Spinal cord (tissue), 10 donors: Measurements from ENCODE around the gene P2RY12. TPM values are rescaled to one million over a fixed set of nuclear protein-coding genes. Genes with fewer than 3 reads are reported as not detected.
"Not testable (repeated sequence)": the region's sequence is repeated elsewhere in the genome, so short reads cannot be mapped to it uniquely, and the experiment has no call there.

Experiments used
- DNase-seq, 6 donors: peaks; one replicate each; pipeline versions ENCODE4 v3.0.0 to v3.0.0-alpha.2; 2013 to 2015; ENCODE audit warnings: low spot score in 6 of 6, low read depth in 4 of 6
- H3K27ac ChIP-seq: one replicate; pipeline ENCODE4 v1.5.1; 2013; ENCODE audit warnings: low read depth, low read length, control low read depth
- H3K27me3 ChIP-seq: one replicate; pipeline ENCODE4 v1.6.1; 2013; ENCODE audit warnings: low read length; ENCODE audit not compliant: control insufficient read depth, insufficient read depth
- H3K36me3 ChIP-seq: one replicate; pipeline ENCODE4 v1.6.1; 2013; ENCODE audit warnings: low read length; ENCODE audit not compliant: control insufficient read depth, insufficient read depth
- H3K4me1 ChIP-seq: one replicate; pipeline ENCODE4 v1.6.1; 2013; ENCODE audit warnings: low read length; ENCODE audit not compliant: control insufficient read depth, insufficient read depth
- H3K4me3 ChIP-seq: one replicate; pipeline ENCODE4 v1.5.1; 2013; ENCODE audit warnings: low read depth, low read length, control low read depth
- H3K9me3 ChIP-seq: one replicate; pipeline ENCODE4 v1.6.1; 2013; ENCODE audit warnings: low read length; ENCODE audit not compliant: control insufficient read depth, insufficient read depth
- WGBS: methylation state at CpG from one replicate; pipeline ENCODE4 v1.1.5; 2013; ENCODE audit warnings: missing lambda C conversion rate; ENCODE audit not compliant: insufficient coverage; 5-methylcytosine and 5-hydroxymethylcytosine counted together
- polyA plus RNA-seq, 2 donors: library from polyadenylated mRNA; unstranded; fragments of 120-200 nt; gene quantifications; one replicate each; pipeline ENCODE4 v1.2.1, GENCODE V29; 2013; ENCODE audit not compliant: insufficient read length in 2 of 2
- total RNA-seq, 2 donors: library from RNA; depleted of rRNA in 1 of 2; stranded (reverse); fragments of 120-200 nt in 1 of 2; fragments of >200 nt in 1 of 2; gene quantifications; one replicate each; pipeline versions ENCODE4 v1.2.3 to v1.2.4, GENCODE V29; 2013 to 2014
- donor health status: healthy.

The P2RY12 gene
- total and polyA plus RNA-seq, 4 donors, result 62.7 to 167 (median 87.6) TPM

DNA sequence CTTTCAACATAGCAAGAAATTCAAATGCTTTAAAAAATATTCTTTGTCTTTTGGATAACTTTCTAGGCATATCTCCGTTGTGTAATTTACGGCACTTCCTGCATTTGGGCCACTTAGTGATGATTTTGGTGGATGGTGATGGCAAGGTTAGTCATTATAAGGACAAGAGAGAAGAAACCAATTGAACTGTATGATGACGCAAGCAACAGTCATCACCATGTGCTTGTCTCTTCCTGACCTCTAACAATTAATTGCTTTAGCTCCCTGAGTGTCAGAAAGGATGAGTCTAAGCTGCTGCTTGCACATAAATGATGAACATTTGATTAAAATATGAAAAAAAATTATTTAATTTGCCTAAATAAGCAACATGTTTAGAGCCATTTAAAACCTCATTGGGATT lies 11.3 kb upstream of the P2RY12 start:
- Histone ChIP-seq H3K27me3 (no peaks in the 10 kb centered on the region), H3K9me3 (no peaks in the 10 kb centered on the region), H3K36me3 (no peaks in the 10 kb centered on the region), H3K4me1 (no peaks in the 10 kb centered on the region), H3K27ac (no peak overlapping the region), H3K4me3 (no peak overlapping the region)
- WGBS, result 100% methylated on average over 2 of the region's 3 CpGs
- no peak for DNase-seq

- Histone ChIP-seq H3K27me3 (no peaks in the 10 kb centered on the region), H3K4me1 (no peaks in the 10 kb centered on the region), H3K36me3 (no peaks in the 10 kb centered on the region), H3K9me3 (no peaks in the 10 kb centered on the region), H3K4me3 (no peak overlapping the region), H3K27ac (no peak overlapping the region)
- WGBS, result 96% methylated on average over 6 of the region's 8 CpGs
- DNase-seq, result no peak
These were observed 10.1 kb upstream of the P2RY12 start for GRCh38 chr3:151394611-151395010.

GRCh38 chr3:151393941-151394340 lies 9.4 kb upstream of the P2RY12 start:
- Histone ChIP-seq H3K36me3 (no peaks in the 10 kb centered on the region), H3K27me3 (no peaks in the 10 kb centered on the region), H3K9me3 (no peaks in the 10 kb centered on the region), H3K27ac (no peak overlapping the region), H3K4me3 (no peak overlapping the region), H3K4me1 (no peaks in the 10 kb centered on the region)
- DNase-seq, result no peak
- no CpG with 5 or more reads among the region's 4 CpGs for WGBS

DNA sequence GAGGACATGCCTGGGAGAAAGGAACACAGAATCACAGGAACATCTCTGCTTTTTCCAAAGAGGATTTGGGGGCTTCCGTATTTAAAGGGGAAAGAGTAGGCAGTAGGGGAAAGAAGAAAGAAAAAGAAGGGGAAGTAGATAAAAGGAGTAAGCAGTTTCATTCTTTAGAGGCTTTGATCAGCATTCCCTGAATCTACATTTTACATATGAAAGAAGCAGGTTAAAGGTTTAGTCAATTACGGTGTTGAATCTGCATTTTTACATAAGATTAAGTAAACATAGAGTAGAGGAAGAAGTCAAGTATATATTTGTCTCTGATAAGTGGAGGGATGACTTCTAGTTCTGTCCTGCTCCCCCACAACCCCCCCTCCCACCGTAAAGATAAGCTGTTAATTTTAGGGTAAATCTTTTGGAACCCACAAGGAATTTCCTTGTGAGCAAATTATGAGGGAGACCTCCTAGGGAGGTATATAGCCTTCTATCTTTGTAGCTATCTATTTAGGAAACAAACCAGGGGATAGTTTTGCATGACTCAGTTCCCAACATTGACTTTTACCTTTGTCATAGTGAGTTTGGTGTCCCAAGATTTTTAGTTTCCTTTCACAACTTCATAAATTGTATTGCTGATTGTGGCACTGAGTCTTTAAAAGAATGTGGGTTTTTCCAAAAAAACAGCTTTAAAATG lies 8.7 kb upstream of the P2RY12 start:
- H3K9me3 ChIP-seq, result no peaks in the 10 kb centered on the region
- no peaks in the 10 kb centered on the region for H3K4me1 ChIP-seq
- H3K36me3 ChIP-seq, result no peaks in the 10 kb centered on the region
- H3K27me3 ChIP-seq, result no peaks in the 10 kb centered on the region
- no peak for DNase-seq
- no CpG with 5 or more reads among the region's 3 CpGs for WGBS
- no peak overlapping the region for H3K27ac ChIP-seq
- no peak overlapping the region for H3K4me3 ChIP-seq

DNA sequence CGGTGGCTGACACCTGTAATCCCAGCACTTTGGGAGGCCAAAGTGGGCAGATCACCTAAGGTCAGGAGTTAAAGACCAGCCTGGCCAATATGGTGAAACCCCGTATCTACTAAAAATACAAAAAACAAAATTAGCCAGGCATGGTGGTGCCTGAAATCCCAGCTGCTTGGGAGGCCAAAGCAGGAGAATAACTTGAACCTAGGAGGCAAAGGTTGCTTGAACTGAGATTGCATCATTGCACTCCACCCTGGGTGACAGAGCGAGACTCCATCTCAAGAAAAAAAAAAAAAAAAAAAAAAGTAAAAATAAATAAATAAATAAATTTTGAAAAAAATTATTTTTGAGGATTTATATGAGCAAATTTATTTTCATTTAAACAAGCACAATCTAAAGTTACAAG lies 7.6 kb upstream of the P2RY12 start:
- WGBS, result 100% methylated on average over 1 of the region's 3 CpGs
- not testable (repeated sequence) for DNase-seq, H3K4me1 ChIP-seq, H3K4me3 ChIP-seq, H3K27ac ChIP-seq, H3K9me3 ChIP-seq, H3K36me3 ChIP-seq, H3K27me3 ChIP-seq

- Histone ChIP-seq H3K4me3 (no peak overlapping the region), H3K4me1 (no peaks in the 10 kb centered on the region), H3K9me3 (no peaks in the 10 kb centered on the region), H3K27ac (no peak overlapping the region), H3K36me3 (peaks cover 4% of the 10 kb centered on the region), H3K27me3 (no peaks in the 10 kb centered on the region)
- WGBS, result no CpG with 5 or more reads among the region's 2 CpGs
- no peak for DNase-seq
These were observed 7.2 kb upstream of the P2RY12 start for GRCh38 chr3:151391720-151392119.

- WGBS, result 99% methylated on average over 5 of the region's 9 CpGs
- Histone ChIP-seq H3K27ac (no peak overlapping the region), H3K9me3 (no peaks in the 10 kb centered on the region), H3K36me3 (peaks cover 4% of the 10 kb centered on the region), H3K4me3 (no peak overlapping the region), H3K27me3 (no peaks in the 10 kb centered on the region), H3K4me1 (no peaks in the 10 kb centered on the region)
- no peak for DNase-seq
These were observed 3.3 kb upstream of the P2RY12 start for GRCh38 chr3:151387842-151388241.

DNA sequence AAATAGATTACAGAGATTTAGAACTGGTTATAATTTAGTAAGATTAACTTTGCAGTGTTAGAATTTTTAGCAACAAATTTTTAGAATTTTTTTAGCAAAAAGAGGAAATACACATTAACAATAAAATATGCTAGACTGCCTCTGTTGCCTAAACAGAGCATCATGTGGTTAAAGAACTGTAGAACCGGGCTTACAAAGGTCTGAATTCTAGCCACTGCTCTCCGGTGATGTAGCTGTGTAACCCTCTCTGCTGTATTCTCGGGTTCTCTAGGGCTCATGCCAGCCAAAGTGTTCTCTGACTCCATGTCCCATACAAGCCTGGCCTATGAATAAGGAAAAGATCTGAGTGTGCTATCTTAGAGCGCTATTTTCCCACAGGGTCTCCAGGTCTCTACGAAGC lies 2.9 kb upstream of the P2RY12 start:
- WGBS, result 92% methylated on average over 4 of the region's 5 CpGs
- no peaks in the 10 kb centered on the region for H3K4me1 ChIP-seq
- peaks cover 4% of the 10 kb centered on the region for H3K36me3 ChIP-seq
- no peak for DNase-seq
- H3K4me3 ChIP-seq, result no peak overlapping the region
- H3K27ac ChIP-seq, result no peak overlapping the region
- no peaks in the 10 kb centered on the region for H3K9me3 ChIP-seq
- no peaks in the 10 kb centered on the region for H3K27me3 ChIP-seq

DNA sequence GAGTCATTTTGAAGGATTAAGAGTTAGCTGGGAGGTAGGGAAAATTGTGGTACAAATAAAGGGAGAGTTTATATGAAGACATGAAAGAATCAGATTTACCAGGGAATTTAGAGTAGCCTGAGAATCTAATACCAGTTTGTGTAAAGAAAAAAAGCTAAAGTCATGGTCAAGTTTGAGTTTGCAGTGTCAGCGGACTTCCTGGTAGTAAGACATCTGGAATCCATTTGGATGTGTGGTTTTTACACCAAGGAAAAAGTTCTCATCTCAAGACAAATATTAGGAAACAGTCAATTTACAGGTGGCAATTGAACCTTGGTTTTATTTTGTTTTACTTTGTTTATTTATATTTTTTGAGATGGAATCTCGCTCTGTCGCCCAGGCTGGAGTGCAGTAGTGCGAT lies 1.5 kb upstream of the P2RY12 start:
- H3K4me3 ChIP-seq, result no peak overlapping the region
- peaks cover 4% of the 10 kb centered on the region for H3K36me3 ChIP-seq
- H3K4me1 ChIP-seq, result no peaks in the 10 kb centered on the region
- no peaks in the 10 kb centered on the region for H3K27me3 ChIP-seq
- 93% methylated on average over 4 of the region's 4 CpGs for WGBS
- H3K27ac ChIP-seq, result no peak overlapping the region
- H3K9me3 ChIP-seq, result no peaks in the 10 kb centered on the region
- DNase-seq, result peak in 1 of 6 donors; percentile 17

GRCh38 chr3:151383956-151384355 lies 597 bp downstream of the P2RY12 start:
- no peak overlapping the region for H3K27ac ChIP-seq
- no peak for DNase-seq
- WGBS, result no CpG with 5 or more reads among the region's 3 CpGs
- H3K4me1 ChIP-seq, result no peaks in the 10 kb centered on the region
- no peaks in the 10 kb centered on the region for H3K9me3 ChIP-seq
- H3K27me3 ChIP-seq, result no peaks in the 10 kb centered on the region
- peaks cover 4% of the 10 kb centered on the region for H3K36me3 ChIP-seq
- H3K4me3 ChIP-seq, result peak overlapping the region; percentile 9
